ENCODE results near the gene SLC27A3. TPM values are rescaled to one million over a fixed set of nuclear protein-coding genes. Genes with fewer than 3 reads are reported as not detected.

SLC27A3 gene
- total and polyA plus RNA-seq, 9 of the 15 experiments (the other 6 are each of a cell fraction or from before 2014, with no cell fraction given): 0.57 to 5.2 (median 2.8) TPM

- no peak for TF ChIP-seq NCOR1 (IDR thresholded peaks at IDR 0.05)
- TF ChIP-seq CHD2 (IDR thresholded peaks at IDR 0.05; ENCODE audit: low read depth, low read length): no peak
- TF ChIP-seq RFX7 (CRISPR knock-in tag; IDR thresholded peaks at IDR 0.05): no peak
- TF ChIP-seq ZBTB9 (CRISPR knock-in tag; IDR thresholded peaks at IDR 0.05): no peak
- TF ChIP-seq MCM2 (IDR thresholded peaks at IDR 0.05; ENCODE audit: low read depth): no peak
- TF ChIP-seq SMARCC2 (IDR thresholded peaks at IDR 0.05; ENCODE audit: low read depth): no peak
- no peak for TF ChIP-seq BCLAF1 (IDR thresholded peaks at IDR 0.05; ENCODE audit: borderline replicate concordance in 1 of 2, control insufficient read depth in 1 of 2, low read depth in 2 of 2, low read length in 1 of 2)
- no peak for TF ChIP-seq ARID1B (IDR thresholded peaks at IDR 0.05)
- no peak for TF ChIP-seq ZNF121 (CRISPR knock-in tag; conservative IDR thresholded peaks at IDR 0.05)
- Histone ChIP-seq H3K4me1 (replicated peaks in 1 of 2; ENCODE audit: control insufficient read depth in 2 of 2, insufficient read depth in 2 of 2, low read length in 2 of 2) (no peaks in the 10 kb centered on the region), H3K79me2 (ENCODE audit: control insufficient read depth, insufficient read depth, low read length) (no peaks in the 10 kb centered on the region), H3K4me3 (no peak overlapping the region), H3K9me1 (ENCODE audit: control insufficient read depth, insufficient read depth, low read length) (peaks cover 4% of the 10 kb centered on the region), H3K36me3 (ENCODE audit: control insufficient read depth, insufficient read depth, low read length) (peaks cover 69% of the 10 kb centered on the region), H4K20me1 (replicated peaks; ENCODE audit: control insufficient read depth, insufficient read depth, low read length) (no peaks in the 10 kb centered on the region), H3K9ac (ENCODE audit: insufficient read depth in 1 of 2, low read depth in 2 of 2, low read length in 2 of 2) (no peak overlapping the region), H2AFZ (ENCODE audit: low read depth, low read length) (no peak overlapping the region), H3K4me2 (ENCODE audit: insufficient read depth, low read length) (no peak overlapping the region), H3K27ac (ENCODE audit: extremely low read depth, low read depth, low read length) (no peak overlapping the region), H3K27me3 (ENCODE audit: control insufficient read depth in 2 of 2, insufficient read depth in 2 of 2, low read length in 2 of 2) (no peaks in the 10 kb centered on the region), H3K9me3 (replicated peaks; ENCODE audit: control insufficient read depth, insufficient read depth, low read depth, low read length) (no peaks in the 10 kb centered on the region)
- BruUV-seq (replicated peaks): no TSS peak
- ChIA-PET POLR2A (interaction anchor here (0.6 to 1.8 kb wide), 6 partner anchors 9 to 642 kb away, joined by 3 to 7 read pairs (median 4); partner anchors contain the start of gene IL6R), CTCF (ENCODE audit: low intra/inter-chr PET ratio) (interaction anchor here (0.6 kb wide), 1 partner anchor 901 kb away, joined by 4 read pairs; no protein-coding TSS in a partner anchor)
- 73% methylated on average over 7 of the region's 7 CpGs for WGBS (ENCODE audit: insufficient coverage, low coverage, missing lambda C conversion rate)
- in situ Hi-C loops (cut with MboI): no loop called here
- ATAC-seq (no peak), FAIRE-seq (no peak), DNase-seq (ENCODE audit: extremely low read depth in 1 of 4, low spot score in 3 of 4) (no peak)
- intact Hi-C loops (cut with micrococcal nuclease): loop anchor here (10.0 kb wide), 1 partner anchor 409 kb away; the partner anchor contains the start of gene S100A9
Measured at GRCh38 chr1:153763365-153764225, 11.6 kb upstream of the SLC27A3 start.

Data from K562 (cell line).